Central memory CD8-positive, alpha-beta T cell (primary cell): ENCODE measurements around the gene B4GALT6.

ENCODE experiments used
- ATAC-seq: fragments of 150-1000 bp; cut with Tn5 transposase; replicated peaks from 2 replicates; pipeline ENCODE4 v1.10.0; 2022; ENCODE audit warnings: mild to moderate bottlenecking, moderate FRiP score, moderate number of reproducible peaks; ENCODE audit not compliant: poor library complexity, severe bottlenecking; ENCODE audit errors: extremely low read depth
- DNase-seq, 2 donors: peaks; one replicate each; pipeline ENCODE4 v3.0.0; 2021; ENCODE audit warnings: low spot score in 2 of 2
- H3K27ac Mint-ChIP-seq: one replicate; pipeline ENCODE4 v1.8.0; 2022; ENCODE audit warnings: low read depth, mild to moderate bottlenecking, moderate library complexity, mixed read lengths
- H3K27me3 Mint-ChIP-seq: one replicate; pipeline ENCODE4 v1.8.0; 2022; ENCODE audit warnings: mixed read lengths
- H3K36me3 Mint-ChIP-seq: one replicate; pipeline ENCODE4 v1.8.0; 2022; ENCODE audit warnings: mild to moderate bottlenecking, moderate library complexity, mixed read lengths; ENCODE audit not compliant: insufficient read depth
- H3K4me1 Mint-ChIP-seq: one replicate; pipeline ENCODE4 v1.8.0; 2022; ENCODE audit warnings: mixed read lengths
- H3K4me3 Mint-ChIP-seq: one replicate; pipeline ENCODE4 v1.8.0; 2022; ENCODE audit warnings: mild to moderate bottlenecking, moderate library complexity, mixed read lengths
- H3K9me3 Mint-ChIP-seq: one replicate; pipeline ENCODE4 v1.8.0; 2022; ENCODE audit warnings: mixed read lengths

The B4GALT6 gene

GRCh38 chr18:31666055-31666454 lies 18.3 kb downstream of the B4GALT6 start:
- ATAC-seq (no peak), DNase-seq (no peak)
- Mint-ChIP-seq H3K27ac (no peak overlapping the region), H3K4me1 (no peaks in the 10 kb centered on the region), H3K9me3 (no peaks in the 10 kb centered on the region), H3K27me3 (no peaks in the 10 kb centered on the region), H3K36me3 (peaks cover 2% of the 10 kb centered on the region), H3K4me3 (no peak overlapping the region)

DNA sequence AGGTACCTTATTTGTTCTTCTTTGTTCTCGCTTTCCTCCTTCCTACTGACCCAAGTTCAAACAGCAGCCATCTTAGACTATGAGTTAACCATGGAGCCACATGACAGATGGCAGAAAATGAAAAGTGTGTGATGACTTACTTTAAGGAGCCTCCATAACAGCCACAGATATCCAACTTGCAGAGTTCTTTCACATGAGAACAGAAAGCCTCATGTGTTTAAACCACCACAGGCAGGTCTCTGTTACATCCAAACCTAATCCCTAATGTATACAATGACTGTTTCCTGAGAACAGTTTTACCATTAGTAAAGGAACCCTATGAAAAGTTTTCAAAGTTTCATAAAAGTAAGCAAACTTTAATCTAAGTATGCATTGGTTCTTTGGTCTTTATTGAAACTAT lies 20.3 kb downstream of the B4GALT6 start:
- H3K4me1 Mint-ChIP-seq: peaks cover 5% of the 10 kb centered on the region
- no peaks in the 10 kb centered on the region for H3K9me3 Mint-ChIP-seq
- no peak for DNase-seq

GRCh38 chr18:31661965-31662364 lies 22.4 kb downstream of the B4GALT6 start:
- H3K36me3 Mint-ChIP-seq: peaks cover 4% of the 10 kb centered on the region
- no peaks in the 10 kb centered on the region for H3K27me3 Mint-ChIP-seq
- no peaks in the 10 kb centered on the region for H3K9me3 Mint-ChIP-seq
- ATAC-seq: no peak
- H3K4me1 Mint-ChIP-seq: peaks cover 21% of the 10 kb centered on the region
- H3K4me3 Mint-ChIP-seq: no peak overlapping the region
- no peak overlapping the region for H3K27ac Mint-ChIP-seq
- no peak for DNase-seq

More for the DNA sequence above, 20.3 kb downstream of the B4GALT6 start:
- H3K27ac Mint-ChIP-seq: no peak overlapping the region
- ATAC-seq: no peak
- H3K36me3 Mint-ChIP-seq: peaks cover 2% of the 10 kb centered on the region
- no peaks in the 10 kb centered on the region for H3K27me3 Mint-ChIP-seq
- H3K4me3 Mint-ChIP-seq: no peak overlapping the region

- no peak overlapping the region for H3K27ac Mint-ChIP-seq
- H3K9me3 Mint-ChIP-seq: no peaks in the 10 kb centered on the region
- ATAC-seq (no peak), DNase-seq (no peak)
- H3K4me1 Mint-ChIP-seq: peaks cover 21% of the 10 kb centered on the region
- H3K4me3 Mint-ChIP-seq: no peak overlapping the region
- H3K36me3 Mint-ChIP-seq: peaks cover 4% of the 10 kb centered on the region
- no peaks in the 10 kb centered on the region for H3K27me3 Mint-ChIP-seq
Measured at GRCh38 chr18:31660763-31661162, 23.6 kb downstream of the B4GALT6 start.

- ATAC-seq (no peak), DNase-seq (no peak)
- Mint-ChIP-seq H3K4me1 (peaks cover 21% of the 10 kb centered on the region), H3K27me3 (no peaks in the 10 kb centered on the region), H3K36me3 (peaks cover 6% of the 10 kb centered on the region), H3K4me3 (peak overlapping the region; percentile 45), H3K27ac (peak overlapping the region; percentile 84), H3K9me3 (no peaks in the 10 kb centered on the region)
Measured at GRCh38 chr18:31659576-31660177, 24.7 kb downstream of the B4GALT6 start.

DNA sequence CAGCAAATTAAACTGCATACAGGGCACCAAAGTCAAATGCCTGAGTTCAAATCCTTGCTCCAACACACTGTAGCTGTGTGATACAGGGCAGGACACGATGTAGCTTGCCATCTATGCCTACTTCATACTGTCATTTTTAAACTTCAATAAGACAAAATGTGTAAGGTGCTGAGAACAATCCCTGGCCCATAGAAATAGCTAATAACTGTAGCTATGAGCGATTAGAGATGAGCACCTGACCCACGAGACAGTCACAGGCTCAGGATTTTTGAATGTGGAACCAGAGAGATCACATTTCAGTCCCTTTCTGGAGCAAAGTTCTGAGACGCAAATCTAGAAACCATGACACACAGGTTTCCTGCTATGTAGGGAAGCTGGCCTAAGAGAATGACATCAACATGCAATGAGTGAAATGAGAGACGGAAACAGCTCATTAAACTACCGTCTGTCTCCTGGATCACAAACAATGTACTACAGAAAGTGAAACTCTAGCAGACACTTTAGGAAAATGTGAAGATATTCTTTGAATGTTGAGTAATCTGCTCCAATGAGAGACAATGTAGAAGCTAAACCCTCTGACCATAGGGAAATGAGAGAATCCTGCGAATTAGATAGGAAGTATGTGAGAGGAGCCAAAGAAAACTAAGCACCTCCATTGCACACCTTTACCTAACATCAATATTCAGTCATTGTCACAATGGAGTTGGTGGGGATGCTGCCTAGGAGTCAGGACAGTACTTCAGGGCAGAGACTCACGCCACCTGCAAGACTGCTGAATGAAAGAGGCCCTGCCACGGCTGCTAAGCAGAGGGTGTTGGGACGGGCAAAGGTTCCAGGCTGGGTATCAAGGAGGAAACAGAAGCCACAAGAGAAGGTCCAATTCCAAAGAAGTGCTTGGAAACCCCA lies 25.5 kb downstream of the B4GALT6 start:
- Mint-ChIP-seq H3K27me3 (no peaks in the 10 kb centered on the region), H3K36me3 (peaks cover 4% of the 10 kb centered on the region), H3K4me3 (peak overlapping the region; percentile 45), H3K9me3 (no peaks in the 10 kb centered on the region), H3K27ac (peak overlapping the region; percentile 84), H3K4me1 (peaks cover 21% of the 10 kb centered on the region)
- no peak for DNase-seq
- peak; percentile 84 for ATAC-seq

GRCh38 chr18:31657823-31658669 lies 26.3 kb downstream of the B4GALT6 start:
- Mint-ChIP-seq H3K9me3 (no peaks in the 10 kb centered on the region), H3K27ac (peak overlapping the region; percentile 84), H3K27me3 (no peaks in the 10 kb centered on the region), H3K36me3 (peaks cover 4% of the 10 kb centered on the region), H3K4me3 (no peak overlapping the region), H3K4me1 (peaks cover 21% of the 10 kb centered on the region)
- DNase-seq (no peak), ATAC-seq (no peak)

GRCh38 chr18:31656754-31657153 lies 27.6 kb downstream of the B4GALT6 start:
- no peak for DNase-seq
- H3K4me3 Mint-ChIP-seq: no peak overlapping the region
- no peak for ATAC-seq
- peaks cover 11% of the 10 kb centered on the region for H3K27me3 Mint-ChIP-seq
- H3K9me3 Mint-ChIP-seq: no peaks in the 10 kb centered on the region
- H3K27ac Mint-ChIP-seq: no peak overlapping the region
- H3K36me3 Mint-ChIP-seq: peaks cover 4% of the 10 kb centered on the region
- H3K4me1 Mint-ChIP-seq: peaks cover 30% of the 10 kb centered on the region

DNA sequence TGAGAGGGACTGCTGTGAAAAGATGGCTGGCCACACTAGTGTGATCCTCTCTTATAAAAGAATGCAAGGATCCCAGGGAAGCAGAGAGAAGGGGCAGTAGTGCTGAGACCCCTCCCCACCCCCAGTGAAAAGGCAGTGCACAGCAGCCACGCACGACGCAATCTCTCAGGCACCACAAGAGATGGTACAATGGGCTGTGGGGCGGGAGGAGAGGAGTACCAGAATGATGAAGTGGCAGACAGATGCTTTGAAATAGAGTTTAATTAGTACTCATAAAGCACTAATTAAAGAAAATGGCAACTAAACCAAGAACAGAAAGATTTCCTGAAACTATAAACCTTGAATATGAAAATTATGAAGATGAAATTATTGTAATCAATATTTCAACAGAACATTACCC lies 29.0 kb downstream of the B4GALT6 start:
- Mint-ChIP-seq H3K36me3 (peaks cover 4% of the 10 kb centered on the region), H3K27me3 (peaks cover 14% of the 10 kb centered on the region), H3K9me3 (no peaks in the 10 kb centered on the region), H3K4me3 (no peak overlapping the region), H3K27ac (no peak overlapping the region), H3K4me1 (peaks cover 30% of the 10 kb centered on the region)
- ATAC-seq (no peak), DNase-seq (no peak)

GRCh38 chr18:31652877-31653276 lies 31.5 kb downstream of the B4GALT6 start:
- DNase-seq (no peak), ATAC-seq (no peak)
- H3K4me1 Mint-ChIP-seq: peaks cover 18% of the 10 kb centered on the region
- peak overlapping the region; percentile 6 for H3K27ac Mint-ChIP-seq
- peaks cover 2% of the 10 kb centered on the region for H3K36me3 Mint-ChIP-seq
- H3K4me3 Mint-ChIP-seq: no peak overlapping the region
- no peaks in the 10 kb centered on the region for H3K9me3 Mint-ChIP-seq
- peaks cover 14% of the 10 kb centered on the region for H3K27me3 Mint-ChIP-seq

- H3K36me3 Mint-ChIP-seq: peaks cover 2% of the 10 kb centered on the region
- H3K27ac Mint-ChIP-seq: peak overlapping the region; percentile 6
- ATAC-seq (no peak), DNase-seq (no peak)
- H3K4me1 Mint-ChIP-seq: peaks cover 14% of the 10 kb centered on the region
- peaks cover 14% of the 10 kb centered on the region for H3K27me3 Mint-ChIP-seq
- no peaks in the 10 kb centered on the region for H3K9me3 Mint-ChIP-seq
- H3K4me3 Mint-ChIP-seq: no peak overlapping the region
Measured at GRCh38 chr18:31652357-31652756, 32.0 kb downstream of the B4GALT6 start.

- H3K4me1 Mint-ChIP-seq: peaks cover 19% of the 10 kb centered on the region
- H3K4me3 Mint-ChIP-seq: no peak overlapping the region
- no peak overlapping the region for H3K27ac Mint-ChIP-seq
- H3K9me3 Mint-ChIP-seq: no peaks in the 10 kb centered on the region
- peaks cover 2% of the 10 kb centered on the region for H3K36me3 Mint-ChIP-seq
- DNase-seq (no peak), ATAC-seq (no peak)
- H3K27me3 Mint-ChIP-seq: peaks cover 14% of the 10 kb centered on the region
Measured at GRCh38 chr18:31651369-31651768, 33.0 kb downstream of the B4GALT6 start.
